ENCODE data around the gene NFKBIE.

The NFKBIE gene

DNA sequence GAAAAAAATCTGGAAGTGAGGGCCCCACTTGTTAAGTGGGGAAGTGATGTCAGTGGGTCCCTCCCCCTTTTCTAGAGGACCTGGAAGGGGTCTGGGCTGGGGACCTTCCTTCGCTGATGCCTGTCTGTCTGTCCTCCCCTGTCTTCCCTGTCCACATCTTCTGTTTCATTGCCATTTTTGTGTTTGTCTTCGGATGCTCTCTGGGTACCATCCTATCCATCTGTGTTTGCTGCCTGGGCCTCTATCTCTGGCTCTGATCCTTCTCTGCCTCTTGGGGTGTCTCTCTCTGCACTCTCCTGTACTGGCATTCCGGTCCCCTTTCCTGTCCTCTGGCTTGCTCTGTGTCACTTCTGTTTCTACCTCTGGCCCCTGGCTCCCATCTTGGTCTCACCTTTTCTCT lies 7.2 kb upstream of the NFKBIE start:
- no peak for DNase-seq

- DNase-seq: no peak
These were observed 6.6 kb upstream of the NFKBIE start for GRCh38 chr6:44271914-44272313.

DNA sequence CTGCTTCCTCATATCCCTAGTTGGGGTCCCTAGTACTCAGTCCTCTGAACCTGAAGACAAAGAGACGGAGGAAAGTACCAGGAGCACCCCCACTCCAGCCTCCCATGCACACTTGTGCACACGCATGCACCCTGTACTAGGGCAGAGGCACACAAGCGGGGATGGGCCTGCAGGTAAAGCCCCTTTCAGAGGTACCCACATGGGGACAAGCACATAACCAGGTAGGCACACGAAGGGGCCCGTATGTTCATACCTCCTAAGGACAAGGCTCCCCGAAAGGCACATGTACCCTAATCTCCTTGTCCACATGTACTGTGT lies 6.0 kb upstream of the NFKBIE start:
- no peak for DNase-seq

- DNase-seq: peak; percentile 46
These were observed 5.4 kb upstream of the NFKBIE start for GRCh38 chr6:44270526-44271405.

GRCh38 chr6:44269921-44270525 lies 4.7 kb upstream of the NFKBIE start, which contains the start of gene TMEM151B:
TMEM151B (plus strand) TSS chr6:44270450; CDS start chr6:44270743, 293 bp downstream.
- peak; percentile 19 for DNase-seq

- DNase-seq: no peak
These were observed 4.0 kb upstream of the NFKBIE start for GRCh38 chr6:44269178-44269920.

DNA sequence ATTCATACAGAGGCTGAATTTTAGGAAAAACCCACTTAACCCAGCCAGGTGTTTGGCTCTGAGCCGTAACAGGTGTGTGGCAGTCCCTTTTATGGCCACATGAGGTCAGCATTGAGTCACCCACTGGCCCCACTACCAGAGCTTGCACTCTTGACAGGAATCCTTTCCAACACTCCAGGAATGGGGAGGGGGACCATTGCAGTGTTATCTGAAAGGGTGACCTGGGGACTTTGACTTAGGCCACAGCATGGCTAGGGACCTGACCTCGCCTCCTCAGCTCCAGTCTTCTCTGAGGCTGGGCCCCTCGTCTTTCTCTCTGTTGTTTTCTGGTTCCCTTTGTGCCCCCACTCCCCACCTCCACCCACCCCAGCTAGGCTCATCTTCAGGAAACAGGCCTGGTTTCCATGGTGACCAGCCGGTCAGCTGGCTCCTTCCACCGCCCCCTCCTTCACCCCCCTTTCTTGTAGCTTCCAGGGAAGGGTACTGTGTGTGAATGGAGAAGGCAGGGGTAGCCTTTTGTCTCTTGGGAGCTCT lies 2.8 kb upstream of the NFKBIE start:
- DNase-seq: peak; percentile 63

DNA sequence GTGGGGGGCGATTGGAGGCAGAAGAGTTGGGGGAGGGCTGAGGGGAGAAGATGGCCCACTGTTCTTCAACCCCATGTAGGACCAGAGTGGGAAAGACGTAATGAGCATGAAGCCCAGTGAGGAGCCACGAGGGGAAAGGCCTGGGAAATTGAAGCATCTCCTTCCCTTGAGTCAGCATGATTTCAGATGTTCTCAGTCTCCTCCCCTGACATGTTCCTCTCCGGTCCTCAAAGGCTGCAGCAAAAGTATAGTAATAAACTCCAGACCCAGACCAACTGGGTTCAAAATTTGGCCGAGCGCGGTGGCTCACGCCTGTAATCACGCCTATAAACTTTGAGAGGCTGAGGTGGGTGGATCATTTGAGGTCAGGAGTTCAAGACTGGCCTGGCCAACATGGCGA lies 1.9 kb upstream of the NFKBIE start:
- no peak for DNase-seq

DNA sequence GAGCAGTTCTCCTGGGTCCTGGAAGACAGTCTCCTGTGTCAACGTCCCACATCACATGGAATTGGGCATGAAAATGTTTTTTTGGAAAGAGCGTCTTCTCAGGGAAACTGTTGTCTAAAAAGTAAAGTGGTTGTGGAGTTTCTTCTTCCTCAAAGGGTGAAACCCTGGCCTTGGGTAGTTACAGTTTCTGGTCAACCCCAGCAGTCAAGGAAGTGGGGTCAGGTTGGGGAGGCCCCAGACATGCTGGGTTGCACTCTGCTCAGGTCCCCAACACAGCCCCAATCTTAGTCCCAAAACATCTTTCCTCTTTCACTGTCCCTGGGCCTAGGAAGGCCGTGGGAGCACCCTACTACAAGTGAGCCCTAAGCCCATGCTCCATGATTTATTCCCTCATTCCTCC lies 996 bp upstream of the NFKBIE start:
- no peak for DNase-seq

- DNase-seq: no peak
These were observed 427 bp upstream of the NFKBIE start for GRCh38 chr6:44265722-44266233.

GRCh38 chr6:44264154-44265006 lies 971 bp downstream of the NFKBIE start:
- DNase-seq: no peak

DNA sequence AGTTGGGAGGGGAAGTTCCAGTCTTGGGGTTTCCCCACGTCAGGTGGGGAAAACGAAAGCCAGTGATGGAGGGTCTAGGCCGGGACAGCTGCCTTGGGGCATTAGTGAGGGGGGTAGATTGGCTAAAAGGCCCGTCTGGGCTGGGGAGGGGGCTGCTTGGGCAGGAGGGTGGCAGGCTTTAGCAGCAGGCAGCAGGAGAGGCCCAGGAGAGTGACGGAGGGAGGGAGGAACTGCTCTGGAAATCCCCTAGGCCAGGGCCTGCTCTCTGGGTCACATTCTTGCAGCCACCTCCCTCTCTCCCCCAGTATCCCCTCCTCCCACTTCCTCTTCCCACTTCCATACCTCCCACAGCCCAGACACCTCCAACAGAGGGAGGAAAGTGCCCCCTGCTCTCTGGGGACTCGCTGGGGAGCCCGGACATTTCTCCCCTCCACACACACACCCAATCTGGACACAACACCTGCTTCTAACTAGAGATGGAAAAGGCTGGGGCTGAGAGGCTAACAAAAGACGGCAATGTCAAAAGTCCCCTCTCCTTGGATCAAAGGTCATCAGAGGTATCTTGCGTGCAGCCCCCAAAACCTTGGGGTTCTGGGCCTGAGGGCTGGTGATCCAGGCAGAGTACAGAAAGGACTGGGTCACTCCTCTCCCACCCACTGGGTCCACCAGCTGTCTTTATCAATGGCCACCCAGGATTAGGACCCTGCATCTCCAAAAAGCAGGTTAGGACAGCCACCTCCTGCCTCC lies 1.8 kb downstream of the NFKBIE start:
- DNase-seq: no peak

- DNase-seq: no peak
These were observed 2.6 kb downstream of the NFKBIE start for GRCh38 chr6:44262467-44263353.

DNA sequence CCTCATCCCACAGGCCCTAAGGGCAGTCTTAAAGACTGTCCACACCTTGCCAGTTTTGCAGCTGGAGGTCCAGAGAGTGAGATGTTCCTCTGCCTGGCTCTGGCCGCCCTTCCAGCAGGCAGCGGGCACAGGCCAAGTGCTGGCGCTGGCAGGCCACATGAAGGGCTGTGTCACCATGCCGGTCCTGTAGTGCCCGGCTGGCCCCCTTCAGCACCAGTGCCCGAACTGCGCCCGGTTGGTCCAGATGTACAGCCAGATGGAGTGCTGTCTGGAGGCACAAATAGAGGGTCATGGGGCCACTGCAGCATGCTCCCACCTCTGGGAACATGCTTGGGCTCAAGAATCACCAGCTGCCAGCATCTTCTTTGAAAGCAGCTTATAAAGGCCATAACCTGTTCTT lies 3.8 kb downstream of the NFKBIE start:
- DNase-seq: no peak

DNA sequence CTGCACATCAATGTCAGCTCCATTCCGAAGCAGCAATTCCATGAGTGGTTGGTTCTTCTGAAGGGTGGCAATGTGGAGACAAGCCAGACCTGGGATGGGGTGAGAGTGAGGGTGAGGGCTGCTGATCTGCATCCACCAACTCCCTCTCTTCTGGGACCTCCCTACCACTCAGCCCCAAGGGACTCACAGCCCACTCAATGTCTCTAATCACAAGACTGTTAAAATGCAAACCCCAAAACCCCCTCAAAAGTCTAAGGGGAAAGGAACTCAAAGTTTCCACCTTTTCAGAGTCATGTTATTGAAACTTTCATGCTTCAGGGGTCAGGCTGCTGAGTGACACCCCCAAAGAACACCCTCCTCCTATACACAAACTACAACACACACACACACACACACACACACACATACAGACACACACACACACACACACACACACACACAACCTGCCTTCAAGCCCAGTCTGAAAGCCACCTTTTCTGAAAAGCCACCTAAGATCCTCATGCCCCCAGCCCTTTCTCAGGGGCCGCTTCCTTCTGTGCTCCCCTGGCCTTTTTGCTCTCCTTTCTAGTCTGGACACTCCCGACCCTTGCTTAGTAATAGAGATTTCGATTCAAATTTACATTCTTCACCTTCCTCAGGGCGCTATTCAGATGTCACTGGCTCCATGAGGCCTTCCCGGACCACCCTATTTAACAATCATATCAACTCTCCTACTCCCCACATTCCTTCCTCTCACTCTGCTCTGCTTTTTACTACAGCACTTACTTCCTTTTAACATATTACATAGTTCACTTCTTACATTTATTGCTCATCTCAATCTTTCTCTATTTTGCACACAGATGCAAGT lies 4.7 kb downstream of the NFKBIE start:
- no peak for DNase-seq

- DNase-seq: no peak
These were observed 5.3 kb downstream of the NFKBIE start for GRCh38 chr6:44260011-44260410.

GRCh38 chr6:44258921-44259320 lies 6.4 kb downstream of the NFKBIE start:
- no peak for DNase-seq

- no peak for DNase-seq
These were observed 7.0 kb downstream of the NFKBIE start for GRCh38 chr6:44258325-44258863.

- DNase-seq: no peak
These were observed 7.5 kb downstream of the NFKBIE start for GRCh38 chr6:44257753-44258324.

All from COR-L47 (cell line).